SK-N-MC (cell line): ENCODE results near the gene MMP24OS.

Source experiments
- EZH2 ChIP-seq: fragments of 200-600 bp; sonication (generic); IDR thresholded peaks from one replicate; pipeline ENCODE4 v1.6.1; 2017; ENCODE audit warnings: antibody characterized with exemption
- POLR2AphosphoS5 ChIP-seq: IDR thresholded peaks from 2 replicates; pipeline ENCODE4 v1.6.1; 2012; ENCODE audit warnings: mild to moderate bottlenecking, low read depth, low read length, borderline replicate concordance

DNA sequence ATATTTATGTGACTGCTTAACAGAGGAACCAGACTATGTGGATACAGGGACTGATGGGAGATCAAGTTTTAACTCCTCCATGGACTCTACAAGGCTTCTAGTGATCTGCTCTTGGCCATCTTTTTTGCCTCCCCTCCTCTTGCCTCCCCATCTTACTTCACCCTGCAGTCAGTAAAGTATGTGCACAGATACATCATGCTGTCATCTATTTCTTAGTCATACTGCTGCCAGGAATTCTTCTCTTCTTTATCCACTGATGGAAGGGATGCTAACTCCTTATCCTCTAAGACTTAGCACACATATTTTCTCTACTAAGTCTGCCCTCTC lies 41.9 kb upstream of the MMP24OS start:
- no peak for TF ChIP-seq POLR2AphosphoS5
- no peak for TF ChIP-seq EZH2
